K562 (cell line): Measurements from ENCODE around the gene ELAC1. TPM values are rescaled to one million over a fixed set of nuclear protein-coding genes. Genes with fewer than 3 reads are reported as not detected.
"Not testable (repeated sequence)": the region's sequence is repeated elsewhere in the genome, so short reads cannot be mapped to it uniquely, and the experiment has no call there.

Experiments used
- ATAC-seq: fragments of 200-7000 bp; cut with Tn5 transposase; 3 replicates; pipeline ENCODE4 v1.9.1; 2020; ENCODE audit warnings: moderate library complexity
- BruUV-seq: library from RNA; stranded (reverse); fragments of 400-500 nt; replicated peaks from 2 replicates; lab custom pipeline; 2021; lab: Mats Ljungman, UMichigan
- CTCF ChIA-PET: fragments of 300-600 bp; formaldehyde crosslinking; extraction: SDS; loops from one replicate; lab custom pipeline; 2021; ENCODE audit warnings: low intra/inter-chr PET ratio; lab: Yijun Ruan, JAX
- POLR2A ChIA-PET: fragments of 300-600, 350-650 bp; sonication (Branson Sonifier 250); formaldehyde crosslinking; extraction: SDS; loops from one replicate; lab custom pipeline; 2021; ENCODE audit warnings: antibody characterized with exemption, inconsistent platforms; lab: Yijun Ruan, JAX
- DNase-seq, 4 experiments: peaks; one replicate each; pipeline versions ENCODE4 v3.0.0 to v3.0.0-alpha.2; 2011 to 2018; ENCODE audit warnings: low spot score in 3 of 4, mixed read lengths in 3 of 4; ENCODE audit errors: extremely low read depth in 1 of 4
- FAIRE-seq: peaks from 2 replicates; lab custom pipeline; 2011; peaks lifted over from hg19 to GRCh38; lab: Jason Lieb, UNC
- H2AFZ ChIP-seq: 2 replicates; pipeline ENCODE4 v1.6.0; 2011; ENCODE audit warnings: low read depth, low read length, control low read depth, inconsistent platforms
- H3K27ac ChIP-seq: fragments of 200-600 bp; 3 replicates; pipeline ENCODE4 v1.8.0; 2011; ENCODE audit warnings: low read depth, mild to moderate bottlenecking, control low read depth, inconsistent platforms, low read length, moderate library complexity, mixed read lengths; ENCODE audit errors: extremely low read depth
- H3K27me3 ChIP-seq, 2 experiments: fragments of 300-600 bp in 1 of 2; 2 replicates in 1 of 2; 3 replicates in 1 of 2; pipeline versions ENCODE4 v1.6.0 to v1.8.0; 2011; ENCODE audit warnings: inconsistent platforms in 2 of 2, low read length in 2 of 2, mild to moderate bottlenecking in 1 of 2, mixed read lengths in 1 of 2, moderate library complexity in 1 of 2; ENCODE audit not compliant: control insufficient read depth in 2 of 2, insufficient read depth in 2 of 2
- H3K36me3 ChIP-seq: fragments of 300-600 bp; 3 replicates; pipeline ENCODE4 v1.8.0; 2011; ENCODE audit warnings: mild to moderate bottlenecking, low read length, inconsistent platforms; ENCODE audit not compliant: control insufficient read depth, insufficient read depth
- H3K4me1 ChIP-seq, 2 experiments: fragments of 200-600 bp in 1 of 2; replicated peaks in 1 of 2; 2 replicates in 1 of 2; 3 replicates in 1 of 2; pipeline versions ENCODE4 v1.5.1 to v1.8.0; 2011; ENCODE audit warnings: inconsistent platforms in 2 of 2, low read length in 2 of 2, mild to moderate bottlenecking in 1 of 2, mixed read lengths in 1 of 2, moderate library complexity in 1 of 2; ENCODE audit not compliant: control insufficient read depth in 2 of 2, insufficient read depth in 2 of 2
- H3K4me2 ChIP-seq: 2 replicates; pipeline ENCODE4 v1.6.1; 2011; ENCODE audit warnings: low read length, control low read depth, inconsistent platforms, mixed read lengths; ENCODE audit not compliant: insufficient read depth
- H3K4me3 ChIP-seq: fragments of 200-600 bp; sonication (generic), shearing (Covaris generic); 2 replicates; pipeline ENCODE4 v1.5.1; 2016; ENCODE audit warnings: control low read depth, inconsistent platforms
- H3K79me2 ChIP-seq: fragments of 200-600 bp; 3 replicates; pipeline ENCODE4 v1.8.0; 2011; ENCODE audit warnings: low read length, inconsistent platforms; ENCODE audit not compliant: control insufficient read depth, insufficient read depth
- H3K9ac ChIP-seq, 2 experiments: 2 replicates each; pipeline versions ENCODE4 v1.6.0 to v1.6.1; 2011; ENCODE audit warnings: low read depth in 2 of 2, low read length in 2 of 2, control low read depth in 1 of 2, inconsistent platforms in 1 of 2, mild to moderate bottlenecking in 1 of 2, mixed read lengths in 1 of 2; ENCODE audit not compliant: insufficient read depth in 1 of 2
- H3K9me1 ChIP-seq: one replicate; pipeline ENCODE4 v1.6.0; 2011; ENCODE audit warnings: inconsistent platforms, mild to moderate bottlenecking, low read length, moderate library complexity; ENCODE audit not compliant: control insufficient read depth, insufficient read depth
- H3K9me3 ChIP-seq: replicated peaks from 2 replicates; pipeline ENCODE4 v1.5.1; 2011; ENCODE audit warnings: low read depth, low read length, inconsistent platforms; ENCODE audit not compliant: control insufficient read depth, insufficient read depth
- H4K20me1 ChIP-seq: replicated peaks from 2 replicates; pipeline ENCODE4 v1.6.1; 2011; ENCODE audit warnings: low read length, inconsistent platforms, mixed read lengths; ENCODE audit not compliant: control insufficient read depth, insufficient read depth
- BCOR ChIP-seq: fragments of 450-650 bp; IDR thresholded peaks from 2 replicates; pipeline ENCODE4 v1.6.1; 2016
- RAD21 ChIP-seq, 2 experiments: fragments of 250-450 bp in 1 of 2; fragments of 450-650 bp in 1 of 2; sonication (Bioruptor Pico) in 1 of 2; formaldehyde crosslinking in 1 of 2; IDR thresholded peaks in 1 of 2; conservative IDR thresholded peaks in 1 of 2; 2 replicates each; pipeline versions ENCODE4 v1.4.0 to v1.8.0; 2020 to 2022; ENCODE audit warnings: mild to moderate bottlenecking in 2 of 2, moderate library complexity in 1 of 2
- ZNF140 ChIP-seq: fragments of 250-450 bp; sonication (Bioruptor Pico); IDR thresholded peaks from 2 replicates; pipeline ENCODE4 v1.8.0; 2021; ENCODE audit warnings: moderate library complexity, mild to moderate bottlenecking, inconsistent platforms
- ZNF146 ChIP-seq: IDR thresholded peaks from one replicate; pipeline ENCODE4 v1.6.1; 2018; ENCODE audit warnings: missing compliant biosample characterization; ENCODE audit not compliant: unreplicated experiment
- WGBS: fragments of 100-300 bp; shearing (Covaris generic); methylation state at CpG from one replicate; pipeline ENCODE4 v1.1.6; 2016; ENCODE audit warnings: low coverage, mixed read lengths; ENCODE audit not compliant: insufficient coverage; ENCODE audit errors: missing lambda C conversion rate; 5-methylcytosine and 5-hydroxymethylcytosine counted together
- in situ Hi-C: fragments of 300-500 bp; cut with MboI; formaldehyde crosslinking; loops from 4 replicates; pipeline ENCODE4 v1.15.0; 2018; ENCODE audit warnings: inconsistent platforms, mixed read lengths
- intact Hi-C: fragments of 100-400 bp; cut with micrococcal nuclease; formaldehyde crosslinking; loops from 2 replicates; pipeline ENCODE4 v1.14.2; 2022
- polyA plus RNA-seq, 8 experiments: library from polyadenylated mRNA; depleted of rRNA in 4 of 8; stranded (reverse) in 5 of 8; unstranded in 3 of 8; fragments of >200 nt; fragmentation: Nextera tagmentation in 2 of 8; fragmentation: Illumina TruSeq in 1 of 8; extraction: Ambion mirVana in 2 of 8; extraction: Trizol in 1 of 8; gene quantifications; 2 replicates each; pipeline versions ENCODE4 v1.2.1 to v1.2.3, GENCODE V29; 2011 to 2014; ENCODE audit warnings: inconsistent platforms in 1 of 8, missing spikeins in 1 of 8
- total RNA-seq, 7 experiments: library from RNA; depleted of rRNA in 6 of 7; stranded (reverse); fragments of >200 nt in 6 of 7; fragmentation: Illumina TruSeq in 2 of 7; extraction: Trizol in 2 of 7; gene quantifications; 2 replicates each; pipeline versions ENCODE4 v1.2.1 to v1.2.3, GENCODE V29; 2011 to 2021; ENCODE audit warnings: low replicate concordance in 1 of 7

The ELAC1 gene
- total and polyA plus RNA-seq, 9 of the 15 experiments (the other 6 are each of a cell fraction or from before 2014, with no cell fraction given), result 3.7 to 7.7 (median 4.9) TPM

DNA sequence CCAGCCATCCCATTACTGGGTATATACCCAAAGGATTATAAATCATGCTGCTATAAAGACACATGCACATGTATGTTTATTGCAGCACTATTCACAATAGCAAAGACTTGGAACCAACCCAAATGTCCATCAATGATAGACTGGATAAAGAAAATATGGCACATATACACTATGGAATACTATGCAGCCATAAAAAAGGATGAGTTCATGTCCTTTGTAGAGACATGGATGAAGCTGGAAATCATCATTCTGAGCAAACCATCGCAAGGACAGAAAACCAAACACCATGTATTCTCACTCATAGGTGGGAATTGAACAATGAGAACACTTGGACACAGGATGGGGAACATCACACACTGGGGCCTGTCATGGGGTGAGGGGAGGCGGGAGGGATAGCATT lies 35.3 kb downstream of the ELAC1 start:
- H3K9me1 ChIP-seq, BruUV-seq, ATAC-seq, CTCF ChIA-PET, DNase-seq, H3K9ac ChIP-seq, H3K4me2 ChIP-seq, H3K36me3 ChIP-seq, H4K20me1 ChIP-seq, POLR2A ChIA-PET, H2AFZ ChIP-seq, H3K27me3 ChIP-seq, H3K9me3 ChIP-seq, H3K4me3 ChIP-seq, in situ Hi-C loops, H3K79me2 ChIP-seq, H3K27ac ChIP-seq, FAIRE-seq: not testable (repeated sequence)
- TF ChIP-seq ZNF146 (CRISPR knock-in tag), result peak; percentile 49
- 0 out of 2 replicates have a peak, but pooled peaks have one; percentile 25 for TF ChIP-seq BCOR
- peaks cover 5 to 20% of the 10 kb centered on the region in 2 experiments; a peak in 3 of 5 replicates for H3K4me1 ChIP-seq
- intact Hi-C loops, result loop anchor here (10.0 kb wide), 1 partner anchor 128 kb away; the partner anchor contains the start of gene ME2
- 0% methylated on average over 1 of the region's 2 CpGs for WGBS

DNA sequence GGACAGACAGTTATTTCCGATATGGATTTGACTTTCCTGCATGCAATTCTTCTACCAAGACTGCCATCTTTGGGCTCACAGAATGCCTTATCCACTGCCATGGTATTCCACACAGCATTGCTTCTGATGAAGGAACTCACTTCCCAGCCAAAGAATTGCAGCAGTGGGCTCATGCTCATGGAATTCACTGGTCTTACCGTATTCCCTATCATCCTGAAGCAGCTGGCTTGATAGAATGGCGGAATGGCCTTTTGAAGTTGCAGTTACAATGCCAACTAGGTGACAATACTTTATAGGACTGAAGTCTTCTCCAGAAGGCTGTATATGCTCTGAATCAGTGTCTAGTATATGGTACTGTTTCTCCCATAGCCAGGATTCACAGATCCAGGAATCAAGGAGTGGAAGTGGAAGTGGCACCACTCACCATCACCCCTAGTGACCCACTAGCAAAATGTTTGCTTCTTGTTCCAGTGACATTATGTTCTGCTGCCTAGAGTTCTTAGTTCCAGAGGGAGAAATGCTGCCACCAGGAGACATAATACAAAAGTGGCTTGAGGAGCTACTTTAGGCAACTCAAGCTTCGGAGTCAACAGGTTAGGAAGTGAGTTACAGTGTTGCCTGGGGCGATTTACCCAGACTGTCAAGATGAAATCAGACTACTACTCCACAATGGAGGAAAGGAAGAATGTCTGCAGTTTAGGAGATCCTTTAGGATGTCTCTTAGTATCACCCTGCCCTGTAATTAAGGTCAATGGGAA lies 38.4 kb downstream of the ELAC1 start:
- no peak overlapping the region for H3K4me3 ChIP-seq
- H3K79me2 ChIP-seq, result no peaks in the 10 kb centered on the region
- H3K9me1 ChIP-seq, result no peaks in the 10 kb centered on the region
- 59% methylated on average over 5 of the region's 5 CpGs for WGBS
- DNase-seq (peak in 1 of 4 experiments; percentile 34), FAIRE-seq (peak; percentile 70), ATAC-seq (peak; percentile 72)
- H3K27ac ChIP-seq, result peak overlapping the region; percentile 16; the same call in 1 of the 3 replicates
- H3K4me2 ChIP-seq, result peak overlapping the region; percentile 38
- H3K4me1 ChIP-seq, result peaks cover 5 to 20% of the 10 kb centered on the region in 2 experiments; a peak in 3 of 5 replicates
- no peak overlapping the region for H3K9ac ChIP-seq
- peak overlapping the region; percentile 51; the same call in 1 of the 2 replicates for H2AFZ ChIP-seq
- in situ Hi-C loops, result no loop called here
- CTCF ChIA-PET, result no interaction called here
- H3K9me3 ChIP-seq, result no peaks in the 10 kb centered on the region
- intact Hi-C loops, result loop anchor here (1.0 to 10.0 kb wide), 2 partner anchors 131 to 186 kb away; partner anchors contain the start of genes ME2 and MRO
- no TSS peak for BruUV-seq
- no peaks in the 10 kb centered on the region for H3K36me3 ChIP-seq
- H4K20me1 ChIP-seq, result no peaks in the 10 kb centered on the region
- no peaks in the 10 kb centered on the region; a peak in 1 of 5 replicates for H3K27me3 ChIP-seq
- POLR2A ChIA-PET, result interaction anchor here (0.9 to 1.4 kb wide), 3 partner anchors 11 to 23 kb away, joined by 4 to 5 read pairs (median 5); partner anchors contain the start of gene SMAD4
- TF ChIP-seq RAD21 (CRISPR knock-in tag; conservative IDR thresholded peaks at IDR 0.05 in 1 of 2, IDR thresholded peaks at IDR 0.05 in 1 of 2), result peak; percentile 23 to 58; a peak in 2 of 4 replicates
- no peak for TF ChIP-seq ZNF140 (CRISPR knock-in tag)
